Measurements from ENCODE around the gene HOXA10.
A peak's percentile ranks its signal among the peaks of the same experiment; 100 is the strongest.

The HOXA10 gene

DNA sequence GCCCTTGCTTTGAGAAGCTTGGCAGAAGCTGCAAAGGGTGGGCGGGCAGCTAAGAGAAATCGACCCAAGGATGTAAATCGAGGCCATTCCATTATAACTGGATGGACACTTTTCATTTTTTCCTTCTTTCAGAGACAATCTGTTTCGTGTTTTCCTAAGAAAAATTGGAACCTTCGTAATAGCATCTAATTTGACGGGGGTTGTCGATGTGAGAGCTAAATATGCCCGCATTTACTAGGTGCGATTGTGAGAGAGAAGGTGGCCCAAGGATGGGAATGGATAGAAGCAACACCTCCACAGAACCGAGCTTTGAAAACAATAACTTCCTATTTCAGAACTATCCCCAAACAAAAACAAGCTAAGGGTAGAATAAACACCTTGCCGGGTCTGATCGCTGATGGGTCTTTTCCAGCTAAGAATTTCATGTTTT lies 42.7 kb downstream of the HOXA10 start:
- H3K9ac ChIP-seq, result no peak overlapping the region
- no peaks in the 10 kb centered on the region for H3K27me3 ChIP-seq

DNA sequence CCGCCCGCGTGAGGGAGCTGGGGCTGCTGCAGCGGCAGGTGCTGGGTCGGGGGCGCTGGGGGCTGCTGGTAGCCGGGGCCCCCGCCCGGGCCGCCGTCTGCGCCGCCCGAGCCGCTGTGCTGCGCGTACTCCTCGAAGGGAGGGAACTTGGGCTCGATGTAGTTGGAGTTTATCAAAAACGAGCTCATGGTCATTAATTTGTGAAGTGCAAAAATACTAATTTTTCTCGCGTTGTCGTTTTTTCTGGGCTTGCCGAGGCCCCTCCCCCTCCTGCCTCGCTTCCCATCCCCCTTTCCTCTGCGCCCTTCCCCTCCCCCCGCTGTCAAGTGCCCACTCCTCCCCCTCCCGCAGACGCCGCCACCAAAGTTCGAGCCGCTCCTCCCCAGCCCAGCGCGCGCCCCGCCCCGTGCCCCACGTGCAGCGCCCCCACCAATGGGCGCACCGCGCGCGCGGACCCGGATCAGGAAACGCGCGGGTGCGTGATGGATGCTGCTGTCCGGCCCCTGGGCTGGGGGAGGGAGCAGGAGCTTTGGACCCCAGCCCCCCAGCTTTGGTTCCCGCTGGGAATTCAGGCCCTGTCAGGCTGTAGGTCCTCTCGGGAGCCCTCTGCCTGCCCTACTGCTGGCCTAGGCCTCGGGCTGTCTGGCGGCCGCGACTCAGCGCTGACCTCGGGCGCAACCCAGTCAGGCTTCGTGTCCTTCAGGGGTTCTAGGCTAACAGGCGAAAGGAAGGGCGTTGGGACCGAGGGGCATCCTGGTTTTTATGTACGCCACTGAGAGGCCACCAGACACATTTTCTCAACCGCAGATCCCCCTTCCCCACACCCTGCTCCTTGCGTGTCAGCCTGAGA lies 43.4 kb downstream of the HOXA10 start, which contains the start of gene HOXA4:
Gene HOXA4 (minus strand): TSS at position 218 of the 850 bp plus-strand sequence. CDS start 24 bp downstream, at position 194.
- Histone ChIP-seq H3K36me3 (no peaks in the 10 kb centered on the region), H3K9ac (no peak within 1 kb of the TSS), H4K20me1 (no peaks in the 10 kb centered on the region), H3K4me3 (0 out of 2 replicates have a peak within 1 kb of the TSS, but pooled peaks have one; percentile 16), H3K9me3 (peaks cover 26% of the 10 kb centered on the region), H3K4me1 (peaks cover 13% of the 10 kb centered on the region), H3K4me2 (no peak within 1 kb of the TSS), H3K27ac (no peak within 1 kb of the TSS), H3K27me3 (no peaks in the 10 kb centered on the region)
- TF ChIP-seq Cebpa-rat (IDR thresholded peaks at IDR 0.05), result no peak

More for the DNA sequence above, 42.7 kb downstream of the HOXA10 start:
- no peaks in the 10 kb centered on the region for H3K36me3 ChIP-seq
- H3K27ac ChIP-seq, result no peak overlapping the region
- no peak for TF ChIP-seq Cebpa-rat (IDR thresholded peaks at IDR 0.05)
- H3K9me3 ChIP-seq, result peaks cover 31% of the 10 kb centered on the region
- no peaks in the 10 kb centered on the region for H4K20me1 ChIP-seq
- no peak overlapping the region for H3K4me2 ChIP-seq
- H3K4me1 ChIP-seq, result peaks cover 18% of the 10 kb centered on the region
- no peak overlapping the region for H3K4me3 ChIP-seq

DNA sequence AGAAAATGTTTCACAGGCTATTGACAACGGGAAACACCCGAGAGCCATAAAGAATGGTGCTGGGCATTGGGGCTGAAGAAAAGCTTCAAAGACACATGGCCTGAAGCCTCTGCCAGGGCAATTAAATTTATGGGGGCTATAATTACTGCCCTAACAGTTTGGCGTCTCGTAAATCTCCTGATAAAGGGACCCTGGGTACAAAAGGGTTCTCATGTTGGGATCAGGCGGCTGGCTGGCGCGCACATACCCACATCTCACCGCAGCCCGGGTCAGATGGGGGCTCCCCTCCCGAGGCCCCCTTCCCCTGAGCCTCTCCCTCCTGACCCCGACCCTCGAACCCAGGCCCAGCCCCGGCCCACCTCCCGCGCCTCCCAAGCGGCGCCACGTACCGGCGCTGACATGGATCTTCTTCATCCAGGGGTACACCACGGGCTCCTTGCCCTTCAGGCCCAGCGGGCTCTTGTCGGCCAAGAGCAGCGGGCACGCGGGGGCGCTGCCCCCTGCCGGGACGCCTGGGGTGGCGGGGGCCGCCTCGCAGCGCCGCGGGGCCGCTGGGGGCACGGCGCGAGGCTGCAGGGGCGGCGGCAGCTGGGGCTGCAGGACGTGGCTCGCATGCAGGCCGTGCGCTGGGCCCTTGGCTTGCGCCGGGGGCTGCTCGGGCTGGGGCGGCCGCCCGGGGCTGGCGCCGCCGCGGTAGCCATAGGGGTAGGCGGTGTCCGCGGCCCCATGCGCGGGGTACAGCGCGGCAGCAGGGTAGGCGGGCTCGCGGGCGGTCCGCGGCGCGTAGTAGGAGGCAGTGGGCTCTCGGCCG lies 44.2 kb downstream of the HOXA10 start:
- Histone ChIP-seq H3K4me3 (0 out of 2 replicates have a peak overlapping the region, but pooled peaks have one; percentile 16), H3K36me3 (no peaks in the 10 kb centered on the region), H4K20me1 (no peaks in the 10 kb centered on the region), H3K27ac (no peak overlapping the region), H3K9me3 (peaks cover 26% of the 10 kb centered on the region), H3K4me1 (0 out of 2 replicates have a peak, but pooled peaks cover 5% of the 10 kb centered on the region), H3K27me3 (no peaks in the 10 kb centered on the region), H3K4me2 (no peak overlapping the region), H3K9ac (no peak overlapping the region)
- TF ChIP-seq Cebpa-rat (IDR thresholded peaks at IDR 0.05), result no peak

DNA sequence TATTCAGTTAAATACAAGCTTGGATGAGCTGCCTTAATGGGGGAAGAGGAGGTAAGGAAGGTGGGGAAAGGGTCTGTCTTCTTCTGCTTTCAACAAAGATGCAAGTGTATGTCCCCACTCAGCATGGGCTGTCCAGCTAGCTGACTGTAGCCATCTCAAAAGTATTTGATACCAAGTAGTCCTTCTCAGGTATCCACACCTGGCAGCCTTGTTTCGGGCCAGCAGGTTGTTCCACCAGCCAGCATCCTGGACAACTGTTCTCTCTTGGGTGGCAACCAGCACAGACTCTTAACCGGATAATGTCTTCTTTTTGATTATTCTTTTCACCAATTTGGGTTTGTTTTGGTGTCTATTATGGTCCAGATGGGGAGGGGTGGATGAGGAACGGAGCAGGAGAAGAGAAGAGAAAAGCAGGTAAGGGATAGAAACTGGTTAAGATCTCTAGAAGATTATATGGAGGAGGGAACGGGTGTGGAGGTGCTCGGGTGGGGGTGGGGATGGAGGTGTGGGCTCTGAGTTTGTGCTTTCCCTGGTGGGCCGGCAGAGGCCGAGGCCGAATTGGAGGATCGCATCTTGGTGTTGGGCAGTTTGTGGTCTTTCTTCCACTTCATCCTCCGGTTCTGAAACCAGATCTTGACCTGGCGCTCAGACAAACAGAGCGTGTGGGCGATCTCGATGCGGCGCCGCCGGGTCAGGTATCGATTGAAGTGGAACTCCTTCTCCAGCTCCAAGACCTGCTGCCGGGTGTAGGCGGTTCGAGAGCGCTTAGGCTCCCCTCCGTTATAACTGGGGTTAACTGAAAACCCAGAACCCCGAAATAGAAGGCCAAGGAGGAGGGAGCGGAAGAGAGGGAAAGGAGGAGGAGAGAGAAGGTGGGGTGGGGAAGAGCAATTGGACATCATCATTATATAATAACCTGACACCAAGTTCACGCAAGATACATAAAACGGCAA lies 45.1 kb downstream of the HOXA10 start:
- Histone ChIP-seq H4K20me1 (no peaks in the 10 kb centered on the region), H3K36me3 (no peaks in the 10 kb centered on the region), H3K4me3 (no peak overlapping the region), H3K27me3 (no peaks in the 10 kb centered on the region), H3K9me3 (peaks cover 28% of the 10 kb centered on the region), H3K9ac (no peak overlapping the region), H3K4me1 (no peaks in the 10 kb centered on the region), H3K27ac (no peak overlapping the region), H3K4me2 (no peak overlapping the region)
- TF ChIP-seq Cebpa-rat (IDR thresholded peaks at IDR 0.05), result no peak

DNA sequence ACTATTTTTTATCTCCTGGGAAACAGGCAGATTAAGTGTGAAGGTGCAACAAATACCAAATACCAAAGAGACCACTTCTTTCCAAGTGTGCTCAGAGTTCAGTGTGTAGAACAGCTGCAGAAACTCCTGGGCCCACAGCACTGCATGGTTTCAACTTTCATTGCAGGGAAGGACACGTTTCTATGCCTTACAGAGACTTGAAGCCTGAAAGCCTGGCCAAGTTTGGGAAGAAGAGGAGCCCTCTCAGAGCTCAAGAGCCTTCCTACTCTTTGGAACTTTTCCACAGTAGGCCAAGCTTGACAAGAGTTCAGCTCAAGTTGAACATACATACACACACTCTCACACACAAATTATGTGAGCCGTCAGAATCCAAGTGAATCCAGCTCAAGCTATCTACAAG lies 46.1 kb downstream of the HOXA10 start:
- Histone ChIP-seq H3K4me1 (no peaks in the 10 kb centered on the region), H3K4me3 (no peak overlapping the region), H3K36me3 (no peaks in the 10 kb centered on the region), H4K20me1 (no peaks in the 10 kb centered on the region), H3K9me3 (peaks cover 35% of the 10 kb centered on the region), H3K27me3 (no peaks in the 10 kb centered on the region), H3K9ac (no peak overlapping the region), H3K27ac (no peak overlapping the region), H3K4me2 (no peak overlapping the region)
- no peak for TF ChIP-seq Cebpa-rat (IDR thresholded peaks at IDR 0.05)

DNA sequence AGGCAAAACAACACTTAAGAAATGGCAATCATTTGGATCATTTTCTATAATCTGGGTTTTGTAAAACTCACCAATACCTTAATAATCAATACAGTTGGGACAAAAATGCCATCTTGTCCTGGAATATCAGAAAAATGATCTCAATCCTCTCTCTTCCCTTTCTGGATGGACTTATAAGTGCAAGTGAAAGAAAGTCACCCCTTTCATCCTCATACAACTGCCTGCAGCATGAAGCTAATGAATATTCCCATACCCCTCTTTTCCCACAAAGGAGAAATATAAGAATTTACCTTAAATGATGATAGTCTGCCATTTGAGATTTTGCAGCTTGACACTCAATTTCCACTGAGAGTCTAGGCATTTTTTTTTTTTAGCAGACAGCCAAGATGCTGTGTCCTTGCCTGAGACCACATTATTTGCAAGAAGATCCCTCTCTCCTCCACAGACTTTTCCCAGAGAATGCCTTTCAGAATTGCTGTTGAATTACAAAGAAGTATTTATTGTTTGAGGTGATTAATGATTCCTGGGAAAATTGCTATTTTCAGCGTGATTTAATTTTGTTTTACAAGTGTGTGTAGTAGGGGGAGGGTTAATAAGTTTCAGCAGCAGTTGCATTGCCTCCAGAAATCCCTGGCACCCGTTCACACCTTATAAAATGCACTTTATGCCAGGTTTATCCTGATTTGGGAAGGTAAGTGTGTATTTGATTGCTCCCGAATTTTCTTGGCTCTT lies 47.4 kb downstream of the HOXA10 start:
- H3K27ac ChIP-seq, result no peak overlapping the region
- no peak overlapping the region for H3K4me2 ChIP-seq
- no peaks in the 10 kb centered on the region for H3K36me3 ChIP-seq
- H3K9me3 ChIP-seq, result peaks cover 35% of the 10 kb centered on the region
- no peak overlapping the region for H3K9ac ChIP-seq
- H4K20me1 ChIP-seq, result no peaks in the 10 kb centered on the region
- no peak overlapping the region for H3K4me3 ChIP-seq
- no peaks in the 10 kb centered on the region for H3K27me3 ChIP-seq
- H3K4me1 ChIP-seq, result no peaks in the 10 kb centered on the region
- TF ChIP-seq Cebpa-rat (IDR thresholded peaks at IDR 0.05), result no peak

DNA sequence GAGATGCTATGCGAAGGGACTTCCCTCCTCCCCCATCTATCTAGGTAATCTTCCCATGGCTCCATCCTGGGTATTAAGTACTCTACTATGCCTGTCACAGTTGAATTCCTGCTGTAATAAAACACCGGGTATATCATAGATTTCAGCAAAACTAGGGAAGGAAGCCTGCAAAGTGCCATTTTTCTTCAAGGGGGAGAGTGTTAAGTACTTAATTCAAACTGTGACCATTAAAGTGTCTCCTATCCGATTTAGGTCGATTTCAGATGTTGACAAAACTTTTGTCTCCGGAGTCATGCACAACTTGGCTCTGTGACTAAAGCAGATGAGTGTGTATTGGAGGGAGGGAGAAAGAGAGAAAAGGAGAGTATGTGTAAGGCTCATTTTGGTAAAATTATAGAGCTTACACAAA lies 48.1 kb downstream of the HOXA10 start:
- Histone ChIP-seq H3K4me1 (no peaks in the 10 kb centered on the region), H3K36me3 (no peaks in the 10 kb centered on the region), H3K4me2 (no peak overlapping the region), H3K4me3 (no peak overlapping the region), H3K27me3 (no peaks in the 10 kb centered on the region), H3K27ac (no peak overlapping the region), H3K9me3 (peaks cover 29% of the 10 kb centered on the region), H3K9ac (no peak overlapping the region), H4K20me1 (no peaks in the 10 kb centered on the region)
- TF ChIP-seq Cebpa-rat (IDR thresholded peaks at IDR 0.05), result no peak

DNA sequence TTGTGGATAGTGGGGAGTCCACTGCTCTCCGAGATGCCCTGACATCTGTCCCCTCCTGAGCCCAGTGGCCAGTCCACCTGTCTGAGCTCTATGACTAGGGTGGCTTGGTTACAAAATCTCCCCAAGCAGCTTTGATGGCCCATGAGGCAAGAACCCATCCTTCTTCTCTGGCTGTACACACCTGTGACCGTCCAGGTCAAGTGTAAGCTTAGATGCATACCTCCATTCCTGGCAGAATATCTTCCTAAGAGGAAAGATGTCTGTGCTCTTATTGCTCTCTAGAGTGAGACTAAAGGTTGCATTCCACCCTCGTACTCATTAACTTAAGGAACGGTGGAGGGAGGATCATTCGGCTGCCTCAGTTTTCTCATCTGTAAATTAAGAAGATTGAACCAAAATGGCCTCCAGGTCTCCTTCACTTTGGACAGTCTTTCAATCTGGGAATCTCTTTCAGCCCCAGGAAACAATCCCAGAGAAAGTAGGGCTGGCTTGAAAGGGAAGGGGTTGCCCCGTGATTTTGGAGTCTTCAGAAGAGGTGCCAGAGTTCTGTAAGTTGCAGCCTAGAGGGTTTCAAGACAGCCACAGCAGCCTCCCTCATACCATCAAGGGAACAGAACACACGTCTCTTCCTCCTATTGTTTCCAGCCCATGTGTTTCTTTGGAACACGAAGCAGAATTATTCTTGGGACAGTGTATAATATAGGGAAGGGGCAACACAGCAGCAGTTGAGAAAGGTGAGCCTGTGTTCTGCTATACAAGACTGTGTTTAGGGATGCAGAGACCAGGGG lies 49.0 kb downstream of the HOXA10 start:
- Histone ChIP-seq H3K27ac (no peak overlapping the region), H3K4me2 (no peak overlapping the region), H3K9me3 (peaks cover 20% of the 10 kb centered on the region), H3K27me3 (no peaks in the 10 kb centered on the region), H3K4me1 (no peaks in the 10 kb centered on the region), H3K36me3 (no peaks in the 10 kb centered on the region), H3K4me3 (no peak overlapping the region), H4K20me1 (no peaks in the 10 kb centered on the region), H3K9ac (no peak overlapping the region)
- no peak for TF ChIP-seq Cebpa-rat (IDR thresholded peaks at IDR 0.05)

All from BLaER1 (cell line).